K562 (cell line): Measurements from ENCODE around the gene RLN1. TPM values are rescaled to one million over a fixed set of nuclear protein-coding genes. Genes with fewer than 3 reads are reported as not detected.

Experiments used
- ATAC-seq: fragments of 200-7000 bp; cut with Tn5 transposase; 3 replicates; pipeline ENCODE4 v1.9.1; 2020; ENCODE audit warnings: moderate library complexity
- BruUV-seq: library from RNA; stranded (reverse); fragments of 400-500 nt; replicated peaks from 2 replicates; lab custom pipeline; 2021; lab: Mats Ljungman, UMichigan
- CTCF ChIA-PET: fragments of 300-600 bp; formaldehyde crosslinking; extraction: SDS; loops from one replicate; lab custom pipeline; 2021; ENCODE audit warnings: low intra/inter-chr PET ratio; lab: Yijun Ruan, JAX
- POLR2A ChIA-PET: fragments of 300-600, 350-650 bp; sonication (Branson Sonifier 250); formaldehyde crosslinking; extraction: SDS; loops from one replicate; lab custom pipeline; 2021; ENCODE audit warnings: antibody characterized with exemption, inconsistent platforms; lab: Yijun Ruan, JAX
- DNase-seq, 4 experiments: peaks; one replicate each; pipeline versions ENCODE4 v3.0.0 to v3.0.0-alpha.2; 2011 to 2018; ENCODE audit warnings: low spot score in 3 of 4, mixed read lengths in 3 of 4; ENCODE audit errors: extremely low read depth in 1 of 4
- FAIRE-seq: peaks from 2 replicates; lab custom pipeline; 2011; peaks lifted over from hg19 to GRCh38; lab: Jason Lieb, UNC
- H2AFZ ChIP-seq: 2 replicates; pipeline ENCODE4 v1.6.0; 2011; ENCODE audit warnings: low read depth, low read length, control low read depth, inconsistent platforms
- H3K27ac ChIP-seq: fragments of 200-600 bp; 3 replicates; pipeline ENCODE4 v1.8.0; 2011; ENCODE audit warnings: low read depth, mild to moderate bottlenecking, control low read depth, inconsistent platforms, low read length, moderate library complexity, mixed read lengths; ENCODE audit errors: extremely low read depth
- H3K27me3 ChIP-seq, 2 experiments: fragments of 300-600 bp in 1 of 2; 2 replicates in 1 of 2; 3 replicates in 1 of 2; pipeline versions ENCODE4 v1.6.0 to v1.8.0; 2011; ENCODE audit warnings: inconsistent platforms in 2 of 2, low read length in 2 of 2, mild to moderate bottlenecking in 1 of 2, mixed read lengths in 1 of 2, moderate library complexity in 1 of 2; ENCODE audit not compliant: control insufficient read depth in 2 of 2, insufficient read depth in 2 of 2
- H3K36me3 ChIP-seq: fragments of 300-600 bp; 3 replicates; pipeline ENCODE4 v1.8.0; 2011; ENCODE audit warnings: mild to moderate bottlenecking, low read length, inconsistent platforms; ENCODE audit not compliant: control insufficient read depth, insufficient read depth
- H3K4me1 ChIP-seq, 2 experiments: fragments of 200-600 bp in 1 of 2; replicated peaks in 1 of 2; 2 replicates in 1 of 2; 3 replicates in 1 of 2; pipeline versions ENCODE4 v1.5.1 to v1.8.0; 2011; ENCODE audit warnings: inconsistent platforms in 2 of 2, low read length in 2 of 2, mild to moderate bottlenecking in 1 of 2, mixed read lengths in 1 of 2, moderate library complexity in 1 of 2; ENCODE audit not compliant: control insufficient read depth in 2 of 2, insufficient read depth in 2 of 2
- H3K4me2 ChIP-seq: 2 replicates; pipeline ENCODE4 v1.6.1; 2011; ENCODE audit warnings: low read length, control low read depth, inconsistent platforms, mixed read lengths; ENCODE audit not compliant: insufficient read depth
- H3K4me3 ChIP-seq: fragments of 200-600 bp; sonication (generic), shearing (Covaris generic); 2 replicates; pipeline ENCODE4 v1.5.1; 2016; ENCODE audit warnings: control low read depth, inconsistent platforms
- H3K79me2 ChIP-seq: fragments of 200-600 bp; 3 replicates; pipeline ENCODE4 v1.8.0; 2011; ENCODE audit warnings: low read length, inconsistent platforms; ENCODE audit not compliant: control insufficient read depth, insufficient read depth
- H3K9ac ChIP-seq, 2 experiments: 2 replicates each; pipeline versions ENCODE4 v1.6.0 to v1.6.1; 2011; ENCODE audit warnings: low read depth in 2 of 2, low read length in 2 of 2, control low read depth in 1 of 2, inconsistent platforms in 1 of 2, mild to moderate bottlenecking in 1 of 2, mixed read lengths in 1 of 2; ENCODE audit not compliant: insufficient read depth in 1 of 2
- H3K9me1 ChIP-seq: one replicate; pipeline ENCODE4 v1.6.0; 2011; ENCODE audit warnings: inconsistent platforms, mild to moderate bottlenecking, low read length, moderate library complexity; ENCODE audit not compliant: control insufficient read depth, insufficient read depth
- H3K9me3 ChIP-seq: replicated peaks from 2 replicates; pipeline ENCODE4 v1.5.1; 2011; ENCODE audit warnings: low read depth, low read length, inconsistent platforms; ENCODE audit not compliant: control insufficient read depth, insufficient read depth
- H4K20me1 ChIP-seq: replicated peaks from 2 replicates; pipeline ENCODE4 v1.6.1; 2011; ENCODE audit warnings: low read length, inconsistent platforms, mixed read lengths; ENCODE audit not compliant: control insufficient read depth, insufficient read depth
- EP300 ChIP-seq: IDR thresholded peaks from 2 replicates; pipeline ENCODE4 v1.6.1; 2012; ENCODE audit warnings: low read length, improper control_type of control experiment
- FOXJ2 ChIP-seq: fragments of 200-800 bp; sonication (Bioruptor generic); IDR thresholded peaks from 2 replicates; pipeline ENCODE4 v1.6.1; 2016; ENCODE audit warnings: missing genetic modification characterization, missing compliant biosample characterization
- KLF13 ChIP-seq: fragments of 450-650 bp; IDR thresholded peaks from 2 replicates; pipeline ENCODE4 v1.6.1; 2016; ENCODE audit warnings: missing genetic modification characterization, low read depth, mild to moderate bottlenecking, missing compliant biosample characterization, moderate library complexity, borderline replicate concordance
- MLLT1 ChIP-seq, 2 experiments: fragments of 450-650 bp; IDR thresholded peaks; 2 replicates each; pipeline ENCODE4 v1.6.1; 2016
- NR2C2 ChIP-seq, 2 experiments: fragments of 200-800 bp in 1 of 2; sonication (Bioruptor generic) in 1 of 2; sonication (generic) in 1 of 2; formaldehyde crosslinking in 1 of 2; IDR thresholded peaks; 2 replicates each; pipeline versions ENCODE4 v1.6.1 to v1.8.0; 2016 to 2022; ENCODE audit warnings: mild to moderate bottlenecking in 1 of 2, missing compliant biosample characterization in 1 of 2, missing genetic modification characterization in 1 of 2, missing genetic modification reagents in 1 of 2
- SFPQ ChIP-seq: fragments of 200-400 bp; formaldehyde crosslinking; IDR thresholded peaks from 2 replicates; pipeline ENCODE4 v1.6.1; 2017; ENCODE audit warnings: mild to moderate bottlenecking, low read depth, low read length, moderate library complexity
- XRCC3 ChIP-seq: fragments of 450-650 bp; IDR thresholded peaks from 2 replicates; pipeline ENCODE4 v1.6.1; 2017; ENCODE audit warnings: mild to moderate bottlenecking, moderate library complexity
- ZKSCAN1 ChIP-seq: fragments of 150-350 bp; IDR thresholded peaks from 2 replicates; pipeline ENCODE4 v1.6.1; 2016; ENCODE audit warnings: low read depth, low read length
- ZNF511 ChIP-seq: sonication (generic); formaldehyde crosslinking; IDR thresholded peaks from 2 replicates; pipeline ENCODE4 v1.8.0; 2022; ENCODE audit warnings: mild to moderate bottlenecking, missing genetic modification reagents
- in situ Hi-C: fragments of 300-500 bp; cut with MboI; formaldehyde crosslinking; loops from 4 replicates; pipeline ENCODE4 v1.15.0; 2018; ENCODE audit warnings: inconsistent platforms, mixed read lengths
- intact Hi-C: fragments of 100-400 bp; cut with micrococcal nuclease; formaldehyde crosslinking; loops from 2 replicates; pipeline ENCODE4 v1.14.2; 2022
- polyA plus RNA-seq, 8 experiments: library from polyadenylated mRNA; depleted of rRNA in 4 of 8; stranded (reverse) in 5 of 8; unstranded in 3 of 8; fragments of >200 nt; fragmentation: Nextera tagmentation in 2 of 8; fragmentation: Illumina TruSeq in 1 of 8; extraction: Ambion mirVana in 2 of 8; extraction: Trizol in 1 of 8; gene quantifications; 2 replicates each; pipeline versions ENCODE4 v1.2.1 to v1.2.3, GENCODE V29; 2011 to 2014; ENCODE audit warnings: inconsistent platforms in 1 of 8, missing spikeins in 1 of 8
- total RNA-seq, 7 experiments: library from RNA; depleted of rRNA in 6 of 7; stranded (reverse); fragments of >200 nt in 6 of 7; fragmentation: Illumina TruSeq in 2 of 7; extraction: Trizol in 2 of 7; gene quantifications; 2 replicates each; pipeline versions ENCODE4 v1.2.1 to v1.2.3, GENCODE V29; 2011 to 2021; ENCODE audit warnings: low replicate concordance in 1 of 7
- TF ChIP-seq, protein P1 (sequence below), 2 experiments: fragments of 450-650 bp; formaldehyde crosslinking in 1 of 2; IDR thresholded peaks; 2 replicates each; pipeline versions ENCODE4 v1.4.0 to v1.6.1; 2014 to 2020; ENCODE audit warnings: mild to moderate bottlenecking in 2 of 2, borderline replicate concordance in 1 of 2, low read depth in 1 of 2

RLN1 gene
- total and polyA plus RNA-seq, 9 of the 15 experiments (the other 6 are each of a cell fraction or from before 2014, with no cell fraction given): not detected

GRCh38 chr9:5286262-5286661 is 53.4 kb downstream of the RLN1 start:
- DNase-seq (no peak), FAIRE-seq (no peak), ATAC-seq (no peak)
- Histone ChIP-seq H3K27ac (no peak overlapping the region), H3K36me3 (no peaks in the 10 kb centered on the region), H3K9me3 (no peaks in the 10 kb centered on the region), H3K4me1 (no peaks in the 10 kb centered on the region), H3K79me2 (no peaks in the 10 kb centered on the region), H4K20me1 (no peaks in the 10 kb centered on the region), H3K9me1 (no peaks in the 10 kb centered on the region), H3K27me3 (no peaks in the 10 kb centered on the region), H3K4me2 (no peak overlapping the region), H3K9ac (no peak overlapping the region), H3K4me3 (no peak overlapping the region), H2AFZ (no peak overlapping the region)
- no TSS peak for BruUV-seq
- ChIA-PET POLR2A (no interaction called here), CTCF (no interaction called here)
- intact Hi-C loops (no loop called here), in situ Hi-C loops (no loop called here)
- no peak for TF ChIP-seq FOXJ2 (tag)
- TF ChIP-seq SFPQ: no peak
- no peak for TF ChIP-seq KLF13 (tag)
- no peak for TF ChIP-seq NR2C2 (CRISPR knock-in tag; IDR thresholded peaks at IDR 0.05)
- TF ChIP-seq NR2C2 (tag; IDR thresholded peaks at IDR 0.05): no peak
- TF ChIP-seq ZNF511 (CRISPR knock-in tag): no peak
- TF ChIP-seq, protein P1, sequence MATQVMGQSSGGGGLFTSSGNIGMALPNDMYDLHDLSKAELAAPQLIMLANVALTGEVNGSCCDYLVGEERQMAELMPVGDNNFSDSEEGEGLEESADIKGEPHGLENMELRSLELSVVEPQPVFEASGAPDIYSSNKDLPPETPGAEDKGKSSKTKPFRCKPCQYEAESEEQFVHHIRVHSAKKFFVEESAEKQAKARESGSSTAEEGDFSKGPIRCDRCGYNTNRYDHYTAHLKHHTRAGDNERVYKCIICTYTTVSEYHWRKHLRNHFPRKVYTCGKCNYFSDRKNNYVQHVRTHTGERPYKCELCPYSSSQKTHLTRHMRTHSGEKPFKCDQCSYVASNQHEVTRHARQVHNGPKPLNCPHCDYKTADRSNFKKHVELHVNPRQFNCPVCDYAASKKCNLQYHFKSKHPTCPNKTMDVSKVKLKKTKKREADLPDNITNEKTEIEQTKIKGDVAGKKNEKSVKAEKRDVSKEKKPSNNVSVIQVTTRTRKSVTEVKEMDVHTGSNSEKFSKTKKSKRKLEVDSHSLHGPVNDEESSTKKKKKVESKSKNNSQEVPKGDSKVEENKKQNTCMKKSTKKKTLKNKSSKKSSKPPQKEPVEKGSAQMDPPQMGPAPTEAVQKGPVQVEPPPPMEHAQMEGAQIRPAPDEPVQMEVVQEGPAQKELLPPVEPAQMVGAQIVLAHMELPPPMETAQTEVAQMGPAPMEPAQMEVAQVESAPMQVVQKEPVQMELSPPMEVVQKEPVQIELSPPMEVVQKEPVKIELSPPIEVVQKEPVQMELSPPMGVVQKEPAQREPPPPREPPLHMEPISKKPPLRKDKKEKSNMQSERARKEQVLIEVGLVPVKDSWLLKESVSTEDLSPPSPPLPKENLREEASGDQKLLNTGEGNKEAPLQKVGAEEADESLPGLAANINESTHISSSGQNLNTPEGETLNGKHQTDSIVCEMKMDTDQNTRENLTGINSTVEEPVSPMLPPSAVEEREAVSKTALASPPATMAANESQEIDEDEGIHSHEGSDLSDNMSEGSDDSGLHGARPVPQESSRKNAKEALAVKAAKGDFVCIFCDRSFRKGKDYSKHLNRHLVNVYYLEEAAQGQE (IDR thresholded peaks at IDR 0.05; ENCODE audit: borderline replicate concordance): no peak
- TF ChIP-seq, protein P1 (CRISPR knock-in tag; IDR thresholded peaks at IDR 0.05; ENCODE audit: low read depth): no peak
- no peak for TF ChIP-seq XRCC3
- TF ChIP-seq EP300: no peak
- no peak for TF ChIP-seq ZKSCAN1
- TF ChIP-seq MLLT1 (IDR thresholded peaks at IDR 0.05): no peak
